ENCODE data around the gene COX19. TPM values are rescaled to one million over a fixed set of nuclear protein-coding genes. Genes with fewer than 3 reads are reported as not detected.

COX19 gene
- total RNA-seq, 1 experiment from 2014 or later = 37.4 TPM

- no TSS peak for BruUV-seq (replicated peaks)
- Mint-ChIP-seq H3K9me3 (ENCODE audit: low read depth, unreplicated experiment) (no peaks in the 10 kb centered on the region), H3K4me1 (ENCODE audit: low read depth, unreplicated experiment) (peaks cover 2% of the 10 kb centered on the region), H3K4me3 (ENCODE audit: low read depth, unreplicated experiment) (no peak overlapping the region), H3K27me3 (ENCODE audit: unreplicated experiment) (no peaks in the 10 kb centered on the region), H3K27ac (ENCODE audit: unreplicated experiment) (no peak overlapping the region), H3K36me3 (ENCODE audit: insufficient read depth, unreplicated experiment) (peaks cover 64% of the 10 kb centered on the region)
- intact Hi-C loops (cut with micrococcal nuclease; ENCODE audit: unreplicated experiment) = no loop called here
- peak; percentile 45 for DNase-seq
- CTCF ChIA-PET = interaction anchor here (0.6 to 2.1 kb wide), 5 partner anchors 17 to 251 kb away, joined by 3 to 9 read pairs (median 8); partner anchors contain the start of gene COX19
- TF ChIP-seq CTCF (IDR thresholded peaks at IDR 0.05; ENCODE audit: unreplicated experiment) = no peak
These were observed 17.7 kb downstream of the COX19 start for GRCh38 chr7:957418-958220.

DNA sequence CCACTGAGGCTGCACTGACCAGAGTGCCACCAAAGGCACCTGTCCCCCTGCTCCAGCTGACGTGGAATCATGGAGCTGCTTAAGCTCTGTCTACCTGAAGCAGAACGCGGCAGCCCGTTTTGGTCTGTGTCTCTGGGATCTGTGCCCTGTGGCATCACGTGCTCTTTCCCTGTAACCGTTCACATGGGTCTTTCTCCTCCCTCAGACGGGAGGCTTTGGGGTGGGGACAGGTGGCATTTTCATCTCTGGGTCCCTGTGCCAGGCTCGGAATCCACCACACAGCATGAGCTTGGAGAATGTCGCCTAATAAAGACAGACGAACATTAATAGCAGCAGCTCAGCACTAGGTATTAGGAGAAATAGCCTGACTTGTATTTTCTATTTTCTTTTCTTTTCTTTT is 19.3 kb downstream of the COX19 start:
- no TSS peak for BruUV-seq (replicated peaks)
- peak overlapping the region; percentile 74 for H3K27ac Mint-ChIP-seq (ENCODE audit: unreplicated experiment)
- TF ChIP-seq CTCF (IDR thresholded peaks at IDR 0.05; ENCODE audit: unreplicated experiment) = no peak
- H3K27me3 Mint-ChIP-seq (ENCODE audit: unreplicated experiment) = no peaks in the 10 kb centered on the region
- peak overlapping the region; percentile 50 for H3K4me3 Mint-ChIP-seq (ENCODE audit: low read depth, unreplicated experiment)
- CTCF ChIA-PET = interaction anchor here (0.6 to 2.1 kb wide), 2 partner anchors 19 to 42 kb away, joined by 4 to 9 read pairs; no protein-coding TSS in a partner anchor
- H3K36me3 Mint-ChIP-seq (ENCODE audit: insufficient read depth, unreplicated experiment) = peaks cover 73% of the 10 kb centered on the region
- H3K9me3 Mint-ChIP-seq (ENCODE audit: low read depth, unreplicated experiment) = no peaks in the 10 kb centered on the region
- peaks cover 12% of the 10 kb centered on the region for H3K4me1 Mint-ChIP-seq (ENCODE audit: low read depth, unreplicated experiment)
- DNase-seq = no peak
- intact Hi-C loops (cut with micrococcal nuclease; ENCODE audit: unreplicated experiment) = no loop called here

DNA sequence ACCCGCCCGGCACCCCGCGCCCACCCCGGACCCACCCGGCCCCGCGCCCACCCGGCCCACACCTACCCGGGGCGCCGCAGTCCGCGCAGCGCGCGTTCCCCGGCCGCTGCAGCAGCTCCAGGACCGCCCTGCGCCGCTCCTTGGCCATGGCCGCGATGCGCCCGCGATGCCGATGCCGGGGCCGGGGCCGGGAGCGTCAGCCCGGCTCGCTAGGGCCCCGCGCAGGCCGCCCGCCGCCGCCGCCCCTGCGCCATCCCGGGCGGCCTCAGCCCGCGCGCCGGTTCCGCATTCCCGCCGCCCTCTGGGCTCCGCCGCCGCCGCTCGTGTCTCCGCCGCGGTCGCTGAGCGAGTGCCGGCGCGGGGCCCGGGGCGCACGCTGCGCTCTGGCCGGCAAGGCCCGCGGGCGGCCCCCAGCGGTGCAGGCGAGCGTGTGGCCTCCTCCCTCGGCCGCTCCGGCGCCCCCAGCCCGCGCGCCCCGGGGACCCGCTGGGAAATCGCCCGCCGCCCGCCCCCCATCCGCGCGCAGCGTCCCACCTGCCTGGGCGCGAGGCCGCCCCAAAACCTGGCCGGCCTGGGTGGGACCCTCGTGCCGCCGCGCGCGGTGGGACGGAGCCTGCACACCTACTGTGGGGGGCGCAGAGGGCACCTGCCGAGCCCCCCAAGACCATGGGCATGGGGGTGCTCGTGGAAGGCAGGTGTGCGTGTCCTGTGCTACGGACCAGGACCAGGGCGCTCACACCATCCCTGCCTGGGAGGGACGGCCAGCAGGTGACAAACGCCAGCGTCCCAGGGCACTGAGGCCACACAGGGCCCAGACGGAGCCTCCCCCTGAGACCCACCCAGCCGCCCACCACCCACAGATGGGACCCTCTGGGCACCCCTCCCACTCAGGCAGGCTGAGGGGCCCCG is 20.8 kb downstream of the COX19 start, which contains the start of gene ADAP1:
Gene ADAP1 (minus strand): TSS at position 351 of the 909 bp plus-strand sequence. CDS start 203 bp downstream, at position 148.
- Mint-ChIP-seq H3K9me3 (ENCODE audit: low read depth, unreplicated experiment) (no peaks in the 10 kb centered on the region), H3K36me3 (ENCODE audit: insufficient read depth, unreplicated experiment) (peaks cover 87% of the 10 kb centered on the region), H3K27me3 (ENCODE audit: unreplicated experiment) (no peaks in the 10 kb centered on the region), H3K4me3 (ENCODE audit: low read depth, unreplicated experiment) (peak within 1 kb of the TSS; percentile 65), H3K27ac (ENCODE audit: unreplicated experiment) (peak within 1 kb of the TSS; percentile 97), H3K4me1 (ENCODE audit: low read depth, unreplicated experiment) (peaks cover 26% of the 10 kb centered on the region)
- intact Hi-C loops (cut with micrococcal nuclease; ENCODE audit: unreplicated experiment) = no loop called here
- CTCF ChIA-PET = interaction anchor here (0.6 to 2.8 kb wide), 7 partner anchors 26 to 84 kb away, joined by 3 to 18 read pairs (median 4); partner anchors contain the start of gene GET4
- BruUV-seq (replicated peaks) = no TSS peak
- peak; percentile 57 for TF ChIP-seq CTCF (IDR thresholded peaks at IDR 0.05; ENCODE audit: unreplicated experiment)
- peak; percentile 92 for DNase-seq
